ENCODE data around the gene NACC1.

DNA sequence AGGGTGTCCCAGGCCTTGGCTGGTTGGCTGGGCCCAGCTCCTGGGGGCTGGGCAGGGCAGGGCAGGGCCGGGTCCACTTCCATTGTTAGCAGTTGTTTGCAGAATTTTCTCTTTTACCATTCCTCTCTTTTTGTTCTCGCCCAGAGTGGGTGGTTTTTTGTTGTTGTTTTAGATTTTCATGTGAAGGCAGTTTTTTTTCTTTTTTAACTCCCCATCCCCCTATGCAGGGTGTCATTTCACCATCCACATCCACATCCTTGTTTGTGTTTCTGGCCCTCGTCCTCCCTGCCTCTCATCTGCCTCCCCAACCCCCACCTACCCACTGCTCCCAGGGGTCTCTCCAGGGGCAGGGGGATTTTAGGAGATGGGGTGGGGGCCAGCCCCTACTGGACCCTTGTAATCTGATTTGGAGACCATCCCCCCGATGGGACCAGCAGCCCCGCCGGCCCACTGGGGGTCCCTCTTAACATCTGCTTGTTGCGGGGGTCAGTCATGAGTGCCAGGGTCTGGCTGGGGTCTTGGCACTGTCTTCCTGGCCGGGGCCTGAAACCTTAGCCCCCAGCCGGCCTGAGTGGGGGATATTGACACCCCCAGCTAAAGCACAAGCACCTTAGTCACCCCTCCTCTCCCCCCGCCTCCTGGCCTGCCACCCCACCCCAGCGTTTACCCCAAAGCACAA is 21.7 kb downstream of the NACC1 start:
- TF ChIP-seq EHMT2 (IDR thresholded peaks at IDR 0.05; ENCODE audit: borderline replicate concordance, low read depth, low read length) (no peak), NRL (CRISPR knock-in tag; IDR thresholded peaks at IDR 0.05; ENCODE audit: borderline replicate concordance) (no peak), ZNF501 (CRISPR knock-in tag; IDR thresholded peaks at IDR 0.05) (no peak), MYC (CRISPR knock-in tag; IDR thresholded peaks at IDR 0.05; ENCODE audit: borderline replicate concordance) (no peak), SOX13 (IDR thresholded peaks at IDR 0.05) (no peak), SOX13 (CRISPR knock-in tag; conservative IDR thresholded peaks at IDR 0.05 in 1 of 2, IDR thresholded peaks at IDR 0.05 in 1 of 2) (no peak), BHLHE40 (IDR thresholded peaks at IDR 0.05; ENCODE audit: low read length) (no peak), HOXA7 (CRISPR knock-in tag; IDR thresholded peaks at IDR 0.05) (no peak), TAF1 (CRISPR knock-in tag; IDR thresholded peaks at IDR 0.05) (no peak), ISL2 (CRISPR knock-in tag; IDR thresholded peaks at IDR 0.05) (no peak), POLR2AphosphoS5 (IDR thresholded peaks at IDR 0.05; ENCODE audit: low read depth, low read length) (no peak), ZNF263 (CRISPR knock-in tag; IDR thresholded peaks at IDR 0.05) (no peak)
- TF ChIP-seq, protein P1, sequence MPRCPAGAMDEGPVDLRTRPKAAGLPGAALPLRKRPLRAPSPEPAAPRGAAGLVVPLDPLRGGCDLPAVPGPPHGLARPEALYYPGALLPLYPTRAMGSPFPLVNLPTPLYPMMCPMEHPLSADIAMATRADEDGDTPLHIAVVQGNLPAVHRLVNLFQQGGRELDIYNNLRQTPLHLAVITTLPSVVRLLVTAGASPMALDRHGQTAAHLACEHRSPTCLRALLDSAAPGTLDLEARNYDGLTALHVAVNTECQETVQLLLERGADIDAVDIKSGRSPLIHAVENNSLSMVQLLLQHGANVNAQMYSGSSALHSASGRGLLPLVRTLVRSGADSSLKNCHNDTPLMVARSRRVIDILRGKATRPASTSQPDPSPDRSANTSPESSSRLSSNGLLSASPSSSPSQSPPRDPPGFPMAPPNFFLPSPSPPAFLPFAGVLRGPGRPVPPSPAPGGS (CRISPR knock-in tag; IDR thresholded peaks at IDR 0.05): no peak
- TF ChIP-seq, protein P2, sequence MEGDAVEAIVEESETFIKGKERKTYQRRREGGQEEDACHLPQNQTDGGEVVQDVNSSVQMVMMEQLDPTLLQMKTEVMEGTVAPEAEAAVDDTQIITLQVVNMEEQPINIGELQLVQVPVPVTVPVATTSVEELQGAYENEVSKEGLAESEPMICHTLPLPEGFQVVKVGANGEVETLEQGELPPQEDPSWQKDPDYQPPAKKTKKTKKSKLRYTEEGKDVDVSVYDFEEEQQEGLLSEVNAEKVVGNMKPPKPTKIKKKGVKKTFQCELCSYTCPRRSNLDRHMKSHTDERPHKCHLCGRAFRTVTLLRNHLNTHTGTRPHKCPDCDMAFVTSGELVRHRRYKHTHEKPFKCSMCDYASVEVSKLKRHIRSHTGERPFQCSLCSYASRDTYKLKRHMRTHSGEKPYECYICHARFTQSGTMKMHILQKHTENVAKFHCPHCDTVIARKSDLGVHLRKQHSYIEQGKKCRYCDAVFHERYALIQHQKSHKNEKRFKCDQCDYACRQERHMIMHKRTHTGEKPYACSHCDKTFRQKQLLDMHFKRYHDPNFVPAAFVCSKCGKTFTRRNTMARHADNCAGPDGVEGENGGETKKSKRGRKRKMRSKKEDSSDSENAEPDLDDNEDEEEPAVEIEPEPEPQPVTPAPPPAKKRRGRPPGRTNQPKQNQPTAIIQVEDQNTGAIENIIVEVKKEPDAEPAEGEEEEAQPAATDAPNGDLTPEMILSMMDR (CRISPR knock-in tag; IDR thresholded peaks at IDR 0.05): no peak

Measured in HepG2 (cell line).